Osteocyte (in vitro differentiated cells): Measurements from ENCODE around the gene TMEM252. TPM values are rescaled to one million over a fixed set of nuclear protein-coding genes. Genes with fewer than 3 reads are reported as not detected.

Experiments
- DNase-seq: peaks from one replicate; pipeline ENCODE4 v3.0.0; 2021; ENCODE audit warnings: mixed read lengths; ENCODE audit not compliant: unreplicated experiment; ENCODE audit errors: extremely low spot score
- H3K27ac Mint-ChIP-seq: one replicate; pipeline ENCODE4 v1.8.0; 2021; ENCODE audit warnings: mild to moderate bottlenecking, mixed read lengths; ENCODE audit not compliant: unreplicated experiment
- H3K27me3 Mint-ChIP-seq: one replicate; pipeline ENCODE4 v1.8.0; 2021; ENCODE audit warnings: mixed read lengths; ENCODE audit not compliant: unreplicated experiment
- H3K36me3 Mint-ChIP-seq: one replicate; pipeline ENCODE4 v1.8.0; 2021; ENCODE audit warnings: mixed read lengths; ENCODE audit not compliant: unreplicated experiment
- H3K4me1 Mint-ChIP-seq: one replicate; pipeline ENCODE4 v1.8.0; 2021; ENCODE audit warnings: mixed read lengths; ENCODE audit not compliant: unreplicated experiment
- H3K4me3 Mint-ChIP-seq: one replicate; pipeline ENCODE4 v1.8.0; 2021; ENCODE audit warnings: mild to moderate bottlenecking, moderate library complexity, mixed read lengths; ENCODE audit not compliant: unreplicated experiment
- H3K9me3 Mint-ChIP-seq: one replicate; pipeline ENCODE4 v1.8.0; 2021; ENCODE audit warnings: mixed read lengths; ENCODE audit not compliant: unreplicated experiment
- long read RNA-seq: library from polyadenylated mRNA; unstranded; transcript quantifications from one replicate; pipeline ENCODE4 v2.0.0, GENCODE V29; 2021
- total RNA-seq: library from RNA; stranded (reverse); gene quantifications from 2 replicates; pipeline ENCODE4 v1.2.1, GENCODE V29; 2021
- TF ChIP-seq, protein P1 (sequence below): fragments of 200-600 bp; sonication (generic); IDR thresholded peaks from 2 replicates; pipeline ENCODE4 v1.5.0; 2021; ENCODE audit warnings: antibody characterized with exemption, mild to moderate bottlenecking, moderate library complexity

The TMEM252 gene, protein sequence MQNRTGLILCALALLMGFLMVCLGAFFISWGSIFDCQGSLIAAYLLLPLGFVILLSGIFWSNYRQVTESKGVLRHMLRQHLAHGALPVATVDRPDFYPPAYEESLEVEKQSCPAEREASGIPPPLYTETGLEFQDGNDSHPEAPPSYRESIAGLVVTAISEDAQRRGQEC
- total RNA-seq = not detected in 2 replicates
- long read RNA-seq = 0 reads

- Mint-ChIP-seq H3K9me3 (no peaks in the 10 kb centered on the region), H3K4me1 (no peaks in the 10 kb centered on the region), H3K27me3 (no peaks in the 10 kb centered on the region), H3K4me3 (no peak within 1 kb of the TSS), H3K36me3 (no peaks in the 10 kb centered on the region), H3K27ac (no peak within 1 kb of the TSS)
- DNase-seq = no peak
- TF ChIP-seq, protein P1, sequence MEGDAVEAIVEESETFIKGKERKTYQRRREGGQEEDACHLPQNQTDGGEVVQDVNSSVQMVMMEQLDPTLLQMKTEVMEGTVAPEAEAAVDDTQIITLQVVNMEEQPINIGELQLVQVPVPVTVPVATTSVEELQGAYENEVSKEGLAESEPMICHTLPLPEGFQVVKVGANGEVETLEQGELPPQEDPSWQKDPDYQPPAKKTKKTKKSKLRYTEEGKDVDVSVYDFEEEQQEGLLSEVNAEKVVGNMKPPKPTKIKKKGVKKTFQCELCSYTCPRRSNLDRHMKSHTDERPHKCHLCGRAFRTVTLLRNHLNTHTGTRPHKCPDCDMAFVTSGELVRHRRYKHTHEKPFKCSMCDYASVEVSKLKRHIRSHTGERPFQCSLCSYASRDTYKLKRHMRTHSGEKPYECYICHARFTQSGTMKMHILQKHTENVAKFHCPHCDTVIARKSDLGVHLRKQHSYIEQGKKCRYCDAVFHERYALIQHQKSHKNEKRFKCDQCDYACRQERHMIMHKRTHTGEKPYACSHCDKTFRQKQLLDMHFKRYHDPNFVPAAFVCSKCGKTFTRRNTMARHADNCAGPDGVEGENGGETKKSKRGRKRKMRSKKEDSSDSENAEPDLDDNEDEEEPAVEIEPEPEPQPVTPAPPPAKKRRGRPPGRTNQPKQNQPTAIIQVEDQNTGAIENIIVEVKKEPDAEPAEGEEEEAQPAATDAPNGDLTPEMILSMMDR = no peak
Observed at GRCh38 chr9:68540712-68541535, at the start of gene TMEM252. Gene TMEM252, minus strand, starts transcription at chr9:68540883. Its CDS starts 69 bp downstream, at chr9:68540814.

- no peaks in the 10 kb centered on the region for H3K4me1 Mint-ChIP-seq
Observed at GRCh38 chr9:68585034-68585761, 44.5 kb upstream of the TMEM252 start.

GRCh38 chr9:68584189-68585033, 43.7 kb upstream of the TMEM252 start:
- Mint-ChIP-seq H3K36me3 (no peaks in the 10 kb centered on the region), H3K9me3 (peaks cover 8% of the 10 kb centered on the region), H3K4me3 (no peak overlapping the region), H3K27ac (no peak overlapping the region), H3K4me1 (no peaks in the 10 kb centered on the region), H3K27me3 (peaks cover 5% of the 10 kb centered on the region)
- TF ChIP-seq, protein P1 = peak; percentile 93
- DNase-seq = no peak

More at GRCh38 chr9:68585034-68585761, 44.5 kb upstream of the TMEM252 start:
- no peak overlapping the region for H3K4me3 Mint-ChIP-seq
- peaks cover 5% of the 10 kb centered on the region for H3K27me3 Mint-ChIP-seq
- no peaks in the 10 kb centered on the region for H3K36me3 Mint-ChIP-seq
- TF ChIP-seq, protein P1 = no peak
- no peak overlapping the region for H3K27ac Mint-ChIP-seq
- no peak for DNase-seq
- H3K9me3 Mint-ChIP-seq = peaks cover 14% of the 10 kb centered on the region

- Mint-ChIP-seq H3K4me3 (no peak overlapping the region), H3K27me3 (peaks cover 5% of the 10 kb centered on the region), H3K4me1 (no peaks in the 10 kb centered on the region), H3K36me3 (no peaks in the 10 kb centered on the region), H3K9me3 (no peaks in the 10 kb centered on the region), H3K27ac (no peak overlapping the region)
- TF ChIP-seq, protein P1 = no peak
- DNase-seq = no peak
Observed at GRCh38 chr9:68581696-68582095, 41.0 kb upstream of the TMEM252 start.
